Astrocyte (in vitro differentiated cells and primary cell): ENCODE results near the gene MYCBP2. TPM values are rescaled to one million over a fixed set of nuclear protein-coding genes. Genes with fewer than 3 reads are reported as not detected.

ENCODE experiments used
- DNase-seq: peaks from one replicate; pipeline ENCODE4 v3.0.0-alpha.2; 2010; ENCODE audit warnings: low read depth
- FAIRE-seq: peaks from 2 replicates; lab custom pipeline; 2011; peaks lifted over from hg19 to GRCh38; lab: Jason Lieb, UNC
- H2AFZ ChIP-seq: 2 replicates; pipeline ENCODE4 v1.6.0; 2012; ENCODE audit warnings: low read depth, low read length, inconsistent platforms
- H3K27ac ChIP-seq: 2 replicates; pipeline ENCODE4 v1.5.1; 2011; ENCODE audit warnings: low read depth, low read length, inconsistent platforms
- H3K27me3 ChIP-seq: 2 replicates; pipeline ENCODE4 v1.6.0; 2011; ENCODE audit warnings: low read length, inconsistent platforms; ENCODE audit not compliant: insufficient read depth
- H3K36me3 ChIP-seq: 2 replicates; pipeline ENCODE4 v1.5.1; 2011; ENCODE audit warnings: low read length, inconsistent platforms; ENCODE audit not compliant: insufficient read depth
- H3K4me1 ChIP-seq: 2 replicates; pipeline ENCODE4 v1.5.1; 2011; ENCODE audit warnings: low read length, inconsistent platforms; ENCODE audit not compliant: insufficient read depth
- H3K4me2 ChIP-seq: 2 replicates; pipeline ENCODE4 v1.6.0; 2012; ENCODE audit warnings: low read length, inconsistent platforms
- H3K4me3 ChIP-seq: 2 replicates; pipeline ENCODE4 v1.5.1; 2011; ENCODE audit warnings: low read depth, mild to moderate bottlenecking, low read length, inconsistent platforms; ENCODE audit not compliant: insufficient read depth
- H3K79me2 ChIP-seq: 2 replicates; pipeline ENCODE4 v1.6.0; 2012; ENCODE audit warnings: mild to moderate bottlenecking, low read length, inconsistent platforms; ENCODE audit not compliant: insufficient read depth
- H3K9ac ChIP-seq: 2 replicates; pipeline ENCODE4 v1.6.0; 2012; ENCODE audit warnings: mild to moderate bottlenecking, low read length, inconsistent platforms
- H3K9me3 ChIP-seq: 2 replicates; pipeline ENCODE4 v1.5.1; 2012; ENCODE audit warnings: low read depth, mild to moderate bottlenecking, low read length, inconsistent platforms; ENCODE audit not compliant: insufficient read depth
- H4K20me1 ChIP-seq: 2 replicates; pipeline ENCODE4 v1.6.0; 2012; ENCODE audit warnings: low read length, inconsistent platforms; ENCODE audit not compliant: insufficient read depth
- H3K27ac Mint-ChIP-seq: one replicate; pipeline ENCODE4 v1.8.0; 2021; ENCODE audit warnings: mild to moderate bottlenecking, mixed read lengths; ENCODE audit not compliant: unreplicated experiment
- H3K27me3 Mint-ChIP-seq: one replicate; pipeline ENCODE4 v1.8.0; 2021; ENCODE audit warnings: low read depth, mixed read lengths; ENCODE audit not compliant: unreplicated experiment
- H3K36me3 Mint-ChIP-seq: one replicate; pipeline ENCODE4 v1.8.0; 2021; ENCODE audit warnings: low read depth, mixed read lengths; ENCODE audit not compliant: unreplicated experiment
- H3K4me1 Mint-ChIP-seq: one replicate; pipeline ENCODE4 v1.8.0; 2021; ENCODE audit warnings: low read depth, mixed read lengths; ENCODE audit not compliant: unreplicated experiment
- H3K4me3 Mint-ChIP-seq: one replicate; pipeline ENCODE4 v1.8.0; 2021; ENCODE audit warnings: mild to moderate bottlenecking, moderate library complexity, mixed read lengths; ENCODE audit not compliant: unreplicated experiment
- H3K9me3 Mint-ChIP-seq: one replicate; pipeline ENCODE4 v1.8.0; 2021; ENCODE audit warnings: mild to moderate bottlenecking, mixed read lengths; ENCODE audit not compliant: unreplicated experiment
- CTCF ChIP-seq: IDR thresholded peaks from 2 replicates; pipeline ENCODE4 v1.5.1; 2011; ENCODE audit warnings: low read depth, mild to moderate bottlenecking, inconsistent platforms, low read length, moderate library complexity; ENCODE audit not compliant: insufficient read depth
- EZH2 ChIP-seq: IDR thresholded peaks from 2 replicates; pipeline ENCODE4 v1.6.1; 2012; ENCODE audit warnings: mild to moderate bottlenecking, low read length, inconsistent platforms; ENCODE audit not compliant: insufficient read depth
- total RNA-seq: library from RNA; stranded (reverse); gene quantifications from 2 replicates; pipeline ENCODE4 v1.2.1, GENCODE V29; 2021

MYCBP2 gene
- total RNA-seq, 1 donor from 2014 or later, result 72.3 TPM

GRCh38 chr13:77374339-77374738, 47.4 kb upstream of the MYCBP2 start:
- DNase-seq, result no peak
- Mint-ChIP-seq H3K4me3 (no peak overlapping the region), H3K9me3 (no peaks in the 10 kb centered on the region), H3K27ac (no peak overlapping the region), H3K27me3 (no peaks in the 10 kb centered on the region), H3K36me3 (peaks cover 1% of the 10 kb centered on the region), H3K4me1 (no peaks in the 10 kb centered on the region)
- no peak overlapping the region for H3K4me2 ChIP-seq
- no peaks in the 10 kb centered on the region for H3K9me3 ChIP-seq
- no peak for TF ChIP-seq EZH2
- H2AFZ ChIP-seq, result no peak overlapping the region
- no peak overlapping the region for H3K27ac ChIP-seq
- no peaks in the 10 kb centered on the region for H3K27me3 ChIP-seq
- H4K20me1 ChIP-seq, result no peaks in the 10 kb centered on the region
- H3K4me1 ChIP-seq, result no peaks in the 10 kb centered on the region
- no peaks in the 10 kb centered on the region for H3K36me3 ChIP-seq
- FAIRE-seq, result no peak
- H3K9ac ChIP-seq, result no peak overlapping the region
- no peak overlapping the region for H3K4me3 ChIP-seq
- no peaks in the 10 kb centered on the region for H3K79me2 ChIP-seq

GRCh38 chr13:77373502-77373901, 46.6 kb upstream of the MYCBP2 start:
- TF ChIP-seq CTCF (no peak), EZH2 (no peak)
- FAIRE-seq, result no peak
- no peaks in the 10 kb centered on the region for H3K4me1 ChIP-seq
- H3K4me3 Mint-ChIP-seq, result no peak overlapping the region
- H3K9me3 ChIP-seq, result no peaks in the 10 kb centered on the region
- H3K9me3 Mint-ChIP-seq, result no peaks in the 10 kb centered on the region
- H3K9ac ChIP-seq, result no peak overlapping the region
- DNase-seq, result no peak
- no peaks in the 10 kb centered on the region for H3K4me1 Mint-ChIP-seq
- no peak overlapping the region for H3K27ac ChIP-seq
- H3K27ac Mint-ChIP-seq, result no peak overlapping the region
- no peaks in the 10 kb centered on the region for H3K27me3 ChIP-seq
- H3K4me2 ChIP-seq, result no peak overlapping the region
- H2AFZ ChIP-seq, result no peak overlapping the region
- peaks cover 1% of the 10 kb centered on the region for H3K36me3 Mint-ChIP-seq
- no peaks in the 10 kb centered on the region for H4K20me1 ChIP-seq
- no peaks in the 10 kb centered on the region for H3K36me3 ChIP-seq
- H3K79me2 ChIP-seq, result no peaks in the 10 kb centered on the region
- H3K27me3 Mint-ChIP-seq, result no peaks in the 10 kb centered on the region
- H3K4me3 ChIP-seq, result no peak overlapping the region

- Histone ChIP-seq H4K20me1 (no peaks in the 10 kb centered on the region), H3K27ac (no peak overlapping the region), H3K36me3 (no peaks in the 10 kb centered on the region), H3K9me3 (no peaks in the 10 kb centered on the region), H3K9ac (no peak overlapping the region), H3K27me3 (no peaks in the 10 kb centered on the region), H3K4me1 (no peaks in the 10 kb centered on the region), H3K4me3 (no peak overlapping the region), H3K4me2 (no peak overlapping the region), H2AFZ (no peak overlapping the region), H3K79me2 (no peaks in the 10 kb centered on the region)
- DNase-seq (peak; percentile 2), FAIRE-seq (no peak)
- TF ChIP-seq EZH2, result no peak
- no peak for TF ChIP-seq CTCF
- Mint-ChIP-seq H3K4me1 (no peaks in the 10 kb centered on the region), H3K9me3 (no peaks in the 10 kb centered on the region), H3K4me3 (no peak overlapping the region), H3K27me3 (no peaks in the 10 kb centered on the region), H3K36me3 (no peaks in the 10 kb centered on the region), H3K27ac (no peak overlapping the region)
These were observed 45.4 kb upstream of the MYCBP2 start for GRCh38 chr13:77372275-77372674.
